ENCODE data around the gene MEF2C.

Gene MEF2C

DNA sequence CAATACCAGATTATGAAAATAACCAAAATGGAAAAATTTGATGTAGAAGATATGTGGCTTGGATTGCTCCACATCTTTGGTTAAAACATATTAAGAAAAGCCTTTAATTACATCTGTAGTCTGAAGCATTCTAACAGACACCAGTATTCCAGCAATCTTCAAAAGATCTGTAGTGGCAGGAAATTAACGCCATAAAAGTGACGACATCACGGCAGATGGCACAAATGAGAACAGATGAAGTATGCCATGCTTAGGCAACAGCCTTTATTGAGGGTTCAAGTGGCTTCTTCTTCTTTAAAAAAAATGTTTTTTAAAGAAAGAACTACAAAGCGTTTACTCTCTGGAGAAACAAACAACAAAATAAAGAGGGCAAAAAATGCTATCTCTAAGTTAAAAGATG lies 164.2 kb downstream of the MEF2C start:
- DNase-seq (ENCODE audit: low read depth, low spot score) = no peak

DNA sequence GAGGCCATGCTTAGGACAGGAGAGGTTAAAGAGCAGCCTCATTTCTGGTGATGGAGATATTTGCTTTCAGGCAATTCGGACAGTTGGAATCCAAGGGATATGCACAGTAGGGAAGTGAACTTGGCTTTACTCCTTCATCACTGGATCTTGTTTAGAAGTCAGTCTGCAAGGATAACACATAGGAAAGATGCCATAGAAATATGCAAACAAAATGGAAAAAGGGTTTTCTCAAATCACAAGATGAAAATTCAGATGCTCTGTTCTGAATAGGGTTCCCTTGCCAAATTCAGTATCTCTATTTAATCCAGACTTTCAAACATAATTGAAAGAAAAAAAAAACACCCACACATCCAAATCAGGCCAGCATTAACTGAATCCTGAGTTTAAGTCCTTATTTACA lies 166.9 kb downstream of the MEF2C start:
- no peak for DNase-seq (ENCODE audit: low read depth, low spot score)

DNA sequence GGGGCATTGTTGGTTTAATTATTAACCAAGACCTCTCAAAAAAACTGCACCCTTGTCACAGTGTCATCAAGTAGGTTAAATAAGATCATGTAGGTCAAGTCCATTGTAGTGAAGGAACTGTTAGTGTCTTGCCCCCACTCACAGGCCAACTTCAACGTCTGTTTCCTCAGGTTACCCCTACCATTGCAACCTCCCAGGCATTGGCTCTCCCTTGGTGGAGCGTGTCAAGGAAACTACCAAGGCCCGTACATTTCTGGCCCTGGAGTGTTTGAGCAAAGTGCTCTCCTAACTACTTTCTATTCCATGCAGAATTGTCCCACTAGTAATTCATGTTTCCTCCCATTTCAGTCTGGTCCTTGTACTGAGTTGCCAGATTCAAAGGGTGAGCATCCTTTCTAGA lies 167.5 kb downstream of the MEF2C start:
- no peak for DNase-seq (ENCODE audit: low read depth, low spot score)

DNA sequence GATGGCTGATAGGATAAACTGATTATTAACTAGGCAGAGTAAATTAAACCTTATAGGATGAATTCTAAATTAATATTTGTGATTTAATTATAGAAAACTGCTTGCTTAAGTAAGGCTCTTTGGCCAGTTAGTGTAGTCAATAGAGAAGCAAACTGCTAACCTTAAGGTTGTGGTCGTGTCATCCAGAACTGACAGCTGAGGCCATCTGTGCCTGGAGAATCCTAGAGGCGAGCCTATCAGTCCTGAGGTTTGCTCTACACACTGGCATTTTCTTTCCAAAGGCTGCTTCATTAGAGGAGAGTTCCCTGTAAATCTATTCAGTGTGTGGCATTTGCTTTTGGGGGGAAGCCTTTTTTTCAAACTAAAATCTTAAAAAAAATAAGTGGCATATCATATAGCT lies 169.2 kb downstream of the MEF2C start:
- DNase-seq (ENCODE audit: low read depth, low spot score) = no peak

DNA sequence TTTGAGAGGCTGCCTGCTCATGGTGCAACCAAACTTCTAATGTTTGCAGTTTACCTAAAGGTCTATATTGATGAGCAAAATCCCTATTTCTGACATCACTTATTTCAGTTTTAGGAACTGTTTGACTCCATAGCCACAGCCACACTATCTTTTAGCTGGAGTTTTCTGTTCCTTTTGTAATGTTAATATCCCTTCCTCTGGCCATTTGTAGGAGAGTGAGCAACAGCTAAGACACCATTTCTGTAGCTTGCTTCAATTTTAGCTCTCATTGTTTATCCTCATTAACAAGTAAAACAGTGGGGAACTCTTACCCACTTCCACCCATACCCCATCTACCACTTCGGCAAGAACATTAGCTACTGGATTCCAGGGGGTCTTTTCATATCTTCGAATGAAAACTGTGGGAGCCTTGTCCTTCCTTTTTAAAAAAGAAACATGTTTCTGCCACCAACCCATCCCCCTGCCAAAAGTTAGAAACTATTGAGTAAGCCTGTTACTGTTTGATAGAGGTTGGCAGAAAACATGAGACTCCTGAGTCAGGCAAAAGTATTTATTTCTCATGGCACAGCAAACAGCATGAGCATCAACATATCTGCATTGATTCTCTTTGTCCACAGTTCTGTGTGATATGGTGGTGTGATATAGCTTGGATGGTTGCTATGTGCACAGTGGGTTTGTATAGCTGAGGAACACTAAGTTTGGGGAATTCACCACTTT lies 174.1 kb downstream of the MEF2C start:
- DNase-seq (ENCODE audit: low read depth, low spot score) = no peak

DNA sequence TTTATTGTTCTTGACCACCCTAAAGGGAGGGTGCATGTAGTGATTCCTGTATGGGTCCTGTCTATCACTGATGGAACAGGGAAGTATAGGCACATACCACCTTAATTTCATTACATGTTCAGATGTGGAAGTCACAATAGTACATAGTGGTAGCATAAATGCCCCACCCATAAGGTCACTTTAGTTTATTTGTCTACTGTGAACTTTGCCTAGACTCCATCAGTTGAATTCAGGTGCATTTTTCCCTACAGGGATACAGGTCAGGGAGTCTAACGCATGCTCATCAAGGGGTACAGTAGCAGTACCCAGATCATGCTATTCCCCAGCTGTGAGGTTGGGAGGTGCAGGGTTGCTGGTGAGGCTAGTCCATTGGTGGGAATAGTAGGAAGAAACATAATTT lies 175.0 kb downstream of the MEF2C start:
- DNase-seq (ENCODE audit: low read depth, low spot score) = no peak

DNA sequence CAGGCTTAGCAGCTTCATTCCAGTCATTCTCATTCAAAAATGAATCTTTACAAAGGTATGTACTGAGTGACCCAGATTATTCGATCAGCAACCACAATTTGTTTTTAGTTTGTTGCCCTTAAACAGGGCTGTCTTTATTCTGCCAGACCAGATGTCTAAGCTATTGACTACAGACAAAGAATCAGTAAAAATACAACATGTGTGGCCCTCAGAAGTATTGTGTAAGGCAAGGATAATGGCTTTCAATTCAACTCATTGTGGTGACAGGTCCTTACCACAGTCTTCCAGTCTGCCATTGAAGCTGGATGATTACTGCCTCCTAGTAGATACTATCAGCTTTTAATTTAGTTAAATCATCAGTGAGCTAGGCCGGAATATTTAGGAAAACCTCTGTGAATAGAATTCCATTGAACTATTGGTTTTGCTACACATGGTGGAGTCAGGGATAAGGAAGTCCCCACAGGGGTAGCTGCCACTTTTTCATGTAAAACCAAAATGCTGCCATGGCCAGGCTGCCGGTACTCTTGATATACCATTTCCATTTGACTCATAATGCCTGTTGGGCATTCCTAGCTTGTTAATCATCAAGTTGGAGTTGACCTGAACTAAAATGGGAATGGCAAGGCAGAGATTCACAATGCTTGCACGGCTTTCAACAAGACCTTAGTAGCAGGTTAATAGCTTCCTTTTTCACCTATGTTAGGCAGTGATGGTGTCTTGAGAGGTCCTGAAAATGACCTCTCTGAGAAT lies 175.6 kb downstream of the MEF2C start:
- DNase-seq (ENCODE audit: low read depth, low spot score) = peak; percentile 86

DNA sequence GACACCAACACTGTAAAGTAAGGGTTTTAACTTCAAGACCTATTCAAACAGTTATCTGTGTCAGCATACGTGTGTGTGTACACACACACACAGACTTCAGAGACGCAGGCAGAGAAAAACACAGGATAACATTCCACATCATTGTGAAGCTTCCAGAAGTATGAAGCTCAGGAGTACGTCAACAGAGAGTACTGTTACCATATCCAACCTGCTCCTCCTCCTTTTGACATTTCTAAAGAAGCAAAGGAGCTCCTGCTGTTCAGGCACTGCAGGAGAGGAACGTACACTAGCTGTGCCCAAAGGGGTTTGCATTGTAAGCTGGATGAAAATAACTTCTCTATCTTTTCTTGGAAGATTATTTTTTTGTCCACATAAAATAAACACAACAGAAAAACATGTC lies 180.7 kb downstream of the MEF2C start:
- no peak for DNase-seq (ENCODE audit: low read depth, low spot score)

DNA sequence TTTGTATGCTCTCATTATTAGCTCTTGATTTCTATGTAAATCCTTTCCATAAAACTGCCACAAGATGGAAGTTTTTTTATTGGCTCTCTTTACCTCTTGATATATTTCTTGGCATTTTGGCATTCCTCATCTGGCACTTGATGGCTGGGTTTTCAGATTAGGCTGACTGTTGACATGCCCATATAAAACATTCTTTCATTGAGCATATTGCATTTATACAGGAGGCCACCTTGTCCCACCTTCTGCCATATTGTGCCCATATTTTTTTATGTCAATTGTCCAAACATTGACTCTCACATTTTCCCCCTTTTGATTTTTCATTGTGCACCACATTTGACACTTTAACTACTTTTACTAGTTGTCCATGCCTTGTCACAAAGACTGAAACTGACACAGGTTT lies 182.9 kb downstream of the MEF2C start:
- no peak for DNase-seq (ENCODE audit: low read depth, low spot score)

DNA sequence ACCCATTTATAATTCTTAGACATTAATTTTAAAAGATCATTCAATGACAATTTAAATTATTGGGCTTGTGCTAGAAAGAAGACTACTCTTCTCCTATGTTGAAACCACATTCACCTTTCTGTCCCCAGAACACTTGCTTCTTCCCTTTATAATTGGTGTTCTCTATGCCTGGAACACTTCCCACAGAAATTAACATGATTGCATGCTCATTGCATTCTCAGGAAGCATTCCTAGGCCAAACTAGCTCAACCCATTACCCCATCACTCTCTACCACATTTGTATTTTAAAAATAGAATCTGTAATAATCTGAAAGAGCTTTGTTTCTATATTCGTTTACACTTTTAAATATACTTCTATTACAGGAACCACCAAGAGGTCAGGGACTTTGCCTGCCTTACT lies 184.7 kb downstream of the MEF2C start:
- DNase-seq (ENCODE audit: low read depth, low spot score) = no peak

DNA sequence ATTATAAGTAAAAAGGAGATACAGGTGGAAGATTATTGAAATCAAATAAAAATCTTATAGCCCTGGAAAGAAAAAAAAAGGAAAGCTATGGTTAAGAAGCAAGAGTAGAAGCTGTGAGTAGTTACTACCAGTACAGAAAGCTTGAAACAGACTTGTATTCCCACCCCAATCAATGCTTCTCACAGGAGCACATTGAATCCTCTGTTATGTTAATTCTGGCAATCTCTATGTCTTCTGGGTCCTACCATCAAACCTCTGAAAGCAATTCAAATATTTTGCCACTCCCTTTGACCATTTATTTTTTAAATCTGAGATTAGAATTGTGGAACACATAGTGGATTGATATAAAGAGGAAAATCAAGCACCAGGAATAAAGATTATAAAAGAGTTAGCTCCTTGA lies 186.5 kb downstream of the MEF2C start:
- peak; percentile 34 for DNase-seq (ENCODE audit: low read depth, low spot score)

DNA sequence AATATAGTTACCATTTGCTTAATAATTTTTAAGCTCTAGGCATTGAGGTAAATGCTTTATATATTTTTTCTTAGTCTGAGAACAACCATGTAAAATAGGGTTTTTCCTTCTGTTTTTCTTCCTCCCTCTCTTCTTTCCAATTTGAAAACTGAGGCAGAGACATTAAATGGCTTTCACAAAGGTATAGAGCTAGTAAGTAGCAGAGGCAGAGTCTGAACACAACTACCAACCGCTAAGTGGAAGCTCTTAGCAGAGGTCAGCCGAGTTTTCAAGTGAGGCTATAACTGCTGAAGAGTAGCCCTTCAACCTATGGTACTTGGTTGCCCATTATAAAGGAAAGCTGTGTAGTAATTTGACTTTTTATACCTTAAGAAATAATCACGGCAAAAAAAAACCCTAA lies 187.1 kb downstream of the MEF2C start:
- peak; percentile 47 for DNase-seq (ENCODE audit: low read depth, low spot score)

DNA sequence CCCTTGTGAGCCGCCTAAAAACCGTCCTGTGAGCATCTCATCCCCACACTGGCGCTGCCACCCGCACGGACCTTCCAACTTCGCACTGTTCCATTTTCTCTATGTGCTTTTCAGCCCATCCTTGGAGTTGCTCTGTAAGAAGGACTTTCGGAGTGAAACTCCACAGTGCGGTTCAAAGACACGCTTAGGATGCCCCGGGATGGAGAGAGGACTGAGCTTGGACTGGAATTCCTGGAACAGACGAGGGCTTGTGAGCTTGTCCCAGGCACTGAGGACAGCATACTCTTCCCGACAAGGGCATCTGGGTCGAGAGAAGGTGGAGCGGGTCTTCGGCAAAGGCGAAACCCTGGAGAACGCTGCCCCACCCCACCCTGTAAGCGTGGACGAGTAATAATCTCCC lies 187.8 kb downstream of the MEF2C start:
- peak; percentile 65 for DNase-seq (ENCODE audit: low read depth, low spot score)

DNA sequence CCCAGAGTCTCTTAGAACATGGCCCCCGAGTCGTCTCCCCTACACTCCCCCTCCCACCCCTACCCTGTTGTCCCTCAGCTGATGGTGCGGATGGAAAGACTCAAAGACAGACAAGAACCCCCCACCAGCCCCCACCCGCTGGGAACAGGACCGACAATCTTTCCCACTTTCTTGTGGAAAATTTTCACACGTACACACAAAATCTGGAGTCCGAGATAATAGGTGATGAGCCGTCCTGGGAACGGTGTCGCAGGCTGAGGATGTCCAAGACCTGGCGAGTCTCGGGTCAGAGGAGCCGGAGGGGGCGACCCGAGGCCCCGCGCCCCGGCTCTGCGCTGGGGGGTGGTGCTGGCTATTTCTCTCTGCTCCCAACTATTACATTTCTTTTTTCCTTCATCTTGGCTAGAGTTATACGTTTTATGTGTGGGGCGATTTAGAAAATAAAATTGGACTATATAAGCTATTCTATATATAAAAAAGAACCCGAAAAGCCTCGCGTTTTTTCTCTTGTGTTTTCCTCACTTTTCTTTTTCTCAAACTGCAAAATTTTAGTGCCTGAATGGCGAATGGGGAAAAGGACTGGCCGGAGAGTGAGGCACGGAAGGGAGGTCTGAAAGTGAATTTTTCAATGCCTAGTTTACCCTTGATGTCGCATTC lies 188.8 kb downstream of the MEF2C start:
- DNase-seq (ENCODE audit: low read depth, low spot score) = peak; percentile 51

DNA sequence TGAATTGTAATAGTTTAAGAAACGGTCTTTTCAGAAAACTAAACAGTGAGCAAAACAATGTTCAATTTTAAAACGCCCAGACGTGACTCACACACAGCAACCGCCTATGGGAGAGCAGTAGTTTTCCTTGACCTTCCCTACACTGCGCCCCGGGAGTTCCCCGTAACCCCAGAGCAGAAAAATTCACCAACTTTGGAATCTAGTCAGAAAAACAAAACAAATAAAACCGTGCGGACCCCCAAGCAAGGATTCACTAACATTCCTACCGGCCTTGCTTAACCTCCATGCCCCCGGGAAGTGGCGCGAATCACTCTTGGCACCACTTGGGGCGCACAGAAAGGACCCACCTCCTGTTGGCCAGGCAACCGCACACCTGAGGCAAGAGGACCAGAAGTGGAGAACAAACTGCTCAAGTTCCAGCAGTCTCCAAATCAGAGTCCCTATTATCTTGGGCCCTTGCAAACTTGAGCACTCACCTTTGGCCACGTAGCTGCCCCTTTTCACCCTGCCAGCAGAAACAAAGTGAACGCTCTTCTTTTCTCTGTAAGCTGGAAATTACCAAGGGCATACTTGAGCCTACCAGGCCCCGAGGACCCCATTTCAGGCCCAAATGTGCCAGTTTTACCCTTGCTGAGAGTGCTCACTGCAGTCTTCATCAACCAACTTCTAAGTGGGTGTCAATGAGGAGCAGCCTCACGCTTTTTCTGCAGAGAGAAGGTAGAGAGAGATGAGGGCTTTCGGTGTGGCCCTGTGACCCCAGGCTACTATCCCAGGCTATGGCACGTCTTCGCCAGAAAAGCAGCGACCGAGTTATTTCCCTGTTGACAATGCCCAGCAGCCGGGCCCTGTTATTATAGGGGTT lies 189.7 kb downstream of the MEF2C start:
- DNase-seq (ENCODE audit: low read depth, low spot score) = peak; percentile 77

DNA sequence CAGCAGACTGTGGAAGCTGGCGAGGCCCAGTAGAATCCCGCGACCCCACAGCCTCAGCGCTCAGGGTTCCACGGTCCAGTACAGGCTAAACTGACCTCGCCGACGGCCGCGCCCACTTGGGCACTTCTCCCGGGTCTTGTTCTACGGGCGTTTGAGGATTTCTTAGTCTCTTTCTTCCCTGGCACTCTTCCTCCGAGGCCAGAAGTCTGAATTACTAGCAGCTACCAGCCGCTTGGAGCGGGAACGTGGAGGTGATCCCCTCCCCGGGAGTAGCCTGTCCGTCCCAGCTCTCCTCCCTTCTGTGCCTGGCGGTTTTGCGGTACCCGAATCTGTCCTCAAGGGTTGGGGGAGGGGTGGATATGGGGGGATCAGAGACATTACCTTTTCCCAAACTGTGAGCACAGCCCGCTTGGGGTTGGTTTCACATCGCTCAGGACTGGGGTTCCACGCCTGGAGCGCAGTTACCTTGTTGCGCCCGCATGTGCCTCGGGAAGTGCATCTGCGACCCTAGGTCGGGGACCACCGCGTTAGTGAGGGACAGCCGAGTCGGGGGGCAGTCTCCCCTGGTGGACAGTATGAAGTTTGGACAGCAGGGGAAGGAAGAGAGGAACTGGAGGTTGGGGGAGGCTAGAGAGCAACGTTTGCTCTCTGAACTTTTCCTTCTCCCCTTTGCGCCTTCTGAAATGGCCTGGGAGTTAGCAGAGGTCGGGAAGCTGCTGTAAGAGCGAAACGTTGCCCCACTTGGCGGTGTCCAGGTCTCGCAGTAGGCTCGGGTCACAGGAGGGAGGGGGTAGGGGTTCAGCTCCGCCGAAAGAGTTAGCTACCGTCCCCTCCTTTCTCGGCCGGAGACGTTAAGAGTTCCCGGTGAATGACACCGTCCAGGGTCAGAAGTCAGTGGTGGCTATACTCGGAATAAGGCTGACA lies 190.8 kb downstream of the MEF2C start:
- DNase-seq (ENCODE audit: low read depth, low spot score) = peak; percentile 83

DNA sequence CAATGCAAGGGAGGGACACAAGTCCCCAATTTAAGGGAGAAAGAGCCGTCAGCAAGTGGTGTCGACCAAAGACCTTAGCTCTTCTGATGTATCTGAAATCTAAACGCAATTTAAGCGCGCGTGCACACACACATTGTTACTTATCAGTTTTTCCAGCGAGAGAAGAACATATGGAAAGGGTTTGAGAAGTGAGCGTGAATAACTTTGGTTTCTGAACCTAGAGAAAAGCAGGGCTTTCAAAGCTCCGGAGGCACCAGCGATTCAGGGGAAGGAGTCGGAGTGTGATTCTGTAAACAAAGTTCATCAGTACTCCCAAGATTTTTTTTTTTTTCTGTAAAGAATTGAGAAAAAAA lies 191.8 kb downstream of the MEF2C start:
- DNase-seq (ENCODE audit: low read depth, low spot score) = no peak

DNA sequence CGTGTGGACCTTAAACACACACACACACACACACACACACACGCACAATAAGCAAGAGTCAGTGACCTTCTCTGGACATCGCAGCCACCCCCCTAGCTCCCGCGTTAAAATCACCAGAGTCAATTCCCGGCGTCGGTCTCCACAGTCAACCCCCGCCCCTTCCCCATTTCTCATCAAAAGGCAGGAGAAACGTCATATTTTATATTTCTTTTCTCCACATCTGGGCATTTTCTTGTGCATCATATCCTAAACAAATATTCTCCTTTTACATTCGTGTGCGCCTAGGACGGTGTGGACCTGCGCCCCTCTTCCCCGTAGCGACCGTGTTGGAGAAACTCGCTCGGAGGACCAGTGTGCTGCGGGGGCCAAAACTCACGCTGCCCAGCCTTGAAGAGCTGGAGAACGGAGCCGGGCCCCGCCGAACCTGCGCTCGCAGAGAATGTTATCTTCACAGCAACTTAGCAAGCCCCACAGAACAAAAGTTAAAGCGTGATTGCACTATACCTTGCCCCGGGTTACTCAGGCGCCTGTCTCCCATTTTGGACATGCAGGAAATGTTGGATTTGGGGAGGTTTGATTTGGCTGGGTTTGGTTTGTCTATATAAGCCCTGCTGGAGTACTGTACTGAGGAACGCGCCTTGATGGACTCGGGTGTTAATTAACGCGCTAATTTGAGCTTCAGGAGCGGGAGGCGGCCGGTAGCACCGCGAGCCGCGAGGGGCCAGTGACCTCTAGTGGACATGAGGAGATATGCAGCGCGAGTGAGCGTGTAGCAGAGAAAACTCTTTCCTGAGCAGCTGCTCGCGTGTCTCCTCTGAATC lies 192.4 kb downstream of the MEF2C start:
- DNase-seq (ENCODE audit: low read depth, low spot score) = peak; percentile 94

DNA sequence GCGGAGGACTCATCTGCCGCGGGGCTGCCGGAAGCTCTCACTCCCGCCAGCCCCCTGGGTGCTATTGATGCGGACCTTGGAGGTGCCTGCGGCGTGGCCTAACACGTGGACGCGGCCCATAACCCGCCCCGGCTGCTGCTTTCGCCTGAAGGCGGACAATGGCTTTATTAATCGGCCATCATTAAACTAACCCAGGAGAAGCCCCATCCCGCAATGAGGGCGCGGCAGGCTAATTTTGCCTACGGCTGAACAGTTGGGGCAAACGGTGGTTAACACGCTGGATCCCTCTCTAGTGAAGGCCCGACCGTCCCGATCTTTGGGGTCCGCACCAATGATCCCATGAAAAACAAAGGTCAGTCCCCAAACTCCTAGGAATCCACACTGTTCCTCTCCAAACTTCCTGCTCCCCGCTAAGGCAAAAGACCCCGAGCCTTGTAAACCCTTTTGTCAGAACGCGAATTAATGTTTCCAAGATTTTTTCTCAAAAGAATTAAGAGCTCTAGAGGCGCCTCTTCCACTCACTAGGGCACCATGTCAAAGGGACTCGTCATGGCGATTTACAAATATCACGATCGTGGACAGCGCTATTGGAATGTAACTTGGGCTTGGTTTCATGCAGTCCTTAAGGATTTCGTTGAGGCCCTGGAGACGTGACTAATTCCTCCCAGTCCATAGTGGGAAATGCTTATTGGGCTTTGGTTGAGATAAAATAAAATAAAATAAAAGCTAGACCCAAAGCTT lies 193.1 kb downstream of the MEF2C start:
- peak; percentile 74 for DNase-seq (ENCODE audit: low read depth, low spot score)
